Hepatocyte (in vitro differentiated cells): ENCODE results near the gene PTTG1. TPM values are rescaled to one million over a fixed set of nuclear protein-coding genes. Genes with fewer than 3 reads are reported as not detected.

Experiments used
- DNase-seq: peaks from one replicate; pipeline ENCODE4 v3.0.0-alpha.2; 2016; ENCODE audit warnings: low spot score
- H2AFZ ChIP-seq: fragments of 200-600 bp; sonication (generic); 2 replicates; pipeline ENCODE4 v1.6.0; 2016; ENCODE audit warnings: antibody characterized with exemption, mild to moderate bottlenecking
- H3K27ac ChIP-seq: fragments of 200-600 bp; sonication (generic); 2 replicates; pipeline ENCODE4 v1.5.1; 2016; ENCODE audit warnings: mild to moderate bottlenecking
- H3K27me3 ChIP-seq: fragments of 200-600 bp; sonication (generic); 2 replicates; pipeline ENCODE4 v1.6.1; 2016
- H3K36me3 ChIP-seq: fragments of 200-600 bp; sonication (generic); replicated peaks from 2 replicates; pipeline ENCODE4 v1.5.1; 2016; ENCODE audit warnings: low read depth; ENCODE audit not compliant: insufficient read depth
- H3K4me1 ChIP-seq: fragments of 200-600 bp; sonication (generic); 2 replicates; pipeline ENCODE4 v1.5.1; 2016; ENCODE audit warnings: mild to moderate bottlenecking, moderate library complexity; ENCODE audit not compliant: insufficient read depth
- H3K4me2 ChIP-seq: fragments of 200-600 bp; sonication (generic); 2 replicates; pipeline ENCODE4 v1.6.0; 2016
- H3K4me3 ChIP-seq: fragments of 200-600 bp; sonication (generic); 2 replicates; pipeline ENCODE4 v1.5.1; 2016; ENCODE audit warnings: mild to moderate bottlenecking
- H3K79me2 ChIP-seq: fragments of 200-600 bp; sonication (generic); 2 replicates; pipeline ENCODE4 v1.6.0; 2017; ENCODE audit warnings: mild to moderate bottlenecking
- H3K9me2 ChIP-seq: fragments of 200-600 bp; sonication (generic); replicated peaks from 2 replicates; pipeline ENCODE4 v1.6.0; 2017; ENCODE audit warnings: mild to moderate bottlenecking; ENCODE audit not compliant: insufficient read depth
- H3K9me3 ChIP-seq: fragments of 200-600 bp; sonication (generic); 2 replicates; pipeline ENCODE4 v1.5.1; 2016; ENCODE audit warnings: low read depth, mild to moderate bottlenecking
- H4K20me1 ChIP-seq: fragments of 200-600 bp; sonication (generic); 2 replicates; pipeline ENCODE4 v1.6.0; 2016; ENCODE audit warnings: mild to moderate bottlenecking; ENCODE audit not compliant: insufficient read depth, poor library complexity, severe bottlenecking
- EZH2 ChIP-seq: fragments of 200-600 bp; sonication (generic); IDR thresholded peaks from 2 replicates; pipeline ENCODE4 v1.6.1; 2016; ENCODE audit warnings: antibody characterized with exemption, mild to moderate bottlenecking, borderline replicate concordance
- EZH2phosphoT487 ChIP-seq: fragments of 200-600 bp; sonication (generic); IDR thresholded peaks from one replicate; pipeline ENCODE4 v1.6.1; 2018; ENCODE audit warnings: antibody characterized with exemption, mild to moderate bottlenecking, low read depth, moderate library complexity; ENCODE audit not compliant: unreplicated experiment, severe bottlenecking
- WGBS: methylation state at CpG from one replicate; pipeline ENCODE4 v1.1.6; 2016; ENCODE audit warnings: low lambda C conversion rate; ENCODE audit errors: missing lambda C conversion rate; 5-methylcytosine and 5-hydroxymethylcytosine counted together
- polyA plus RNA-seq: library from polyadenylated mRNA; unstranded; fragments of >200 nt; fragmentation: Nextera tagmentation; extraction: Ambion mirVana; gene quantifications from 2 replicates; pipeline ENCODE4 v1.2.1, GENCODE V29; 2016
- total RNA-seq: library from RNA; depleted of rRNA; stranded (reverse); fragments of >200 nt; gene quantifications from 2 replicates; pipeline ENCODE4 v1.2.3, GENCODE V29; 2014
- TF ChIP-seq, protein P1 (sequence below): fragments of 200-600 bp; sonication (generic); IDR thresholded peaks from 2 replicates; pipeline ENCODE4 v1.5.1; 2016; ENCODE audit warnings: antibody characterized with exemption, mild to moderate bottlenecking; ENCODE audit not compliant: poor library complexity

Gene PTTG1
- total and polyA plus RNA-seq, 2 experiments from 2014 or later, result 18.8 to 49.2 TPM

DNA sequence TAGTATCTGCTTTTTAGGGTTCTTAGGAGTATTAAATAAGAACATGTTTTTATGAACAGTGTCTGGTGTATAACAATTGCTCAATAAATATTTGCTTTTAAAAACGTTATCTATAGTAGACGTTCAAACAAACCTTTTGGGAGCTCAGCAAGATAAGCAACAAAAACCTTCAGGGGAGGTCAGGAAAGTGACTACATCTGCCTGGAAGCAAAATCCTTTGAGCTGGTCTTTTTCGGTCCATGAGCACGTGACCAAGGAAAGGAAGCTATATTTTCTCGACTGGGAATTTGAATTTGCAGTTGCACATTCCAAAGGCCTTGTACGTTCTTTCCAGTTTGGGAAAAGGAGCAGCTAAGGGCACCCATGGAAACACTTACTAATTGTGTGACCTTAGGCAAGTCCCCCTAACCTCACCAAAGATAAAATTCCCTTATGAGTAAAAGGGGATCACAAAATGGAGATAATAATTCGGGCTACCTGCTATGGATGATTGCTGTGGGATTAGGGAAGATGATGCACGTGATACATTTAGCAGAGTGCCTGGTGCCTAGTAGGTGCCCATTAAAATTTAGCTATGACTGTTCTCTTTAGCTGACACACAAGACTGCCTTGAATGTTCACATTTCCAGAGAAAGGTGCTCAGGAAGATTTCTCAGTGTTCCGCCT lies 45.4 kb downstream of the PTTG1 start:
- Histone ChIP-seq H4K20me1 (no peaks in the 10 kb centered on the region), H3K36me3 (no peaks in the 10 kb centered on the region), H3K27ac (peak overlapping the region; percentile 68), H3K4me3 (no peak overlapping the region), H3K9me3 (no peaks in the 10 kb centered on the region), H3K9me2 (no peaks in the 10 kb centered on the region), H2AFZ (peak overlapping the region; percentile 0), H3K4me2 (peak overlapping the region; percentile 53), H3K27me3 (no peaks in the 10 kb centered on the region), H3K79me2 (no peaks in the 10 kb centered on the region), H3K4me1 (peaks cover 44% of the 10 kb centered on the region)
- 16% methylated on average over 9 of the region's 9 CpGs for WGBS
- TF ChIP-seq EZH2phosphoT487 (no peak), EZH2 (no peak)
- TF ChIP-seq, protein P1, sequence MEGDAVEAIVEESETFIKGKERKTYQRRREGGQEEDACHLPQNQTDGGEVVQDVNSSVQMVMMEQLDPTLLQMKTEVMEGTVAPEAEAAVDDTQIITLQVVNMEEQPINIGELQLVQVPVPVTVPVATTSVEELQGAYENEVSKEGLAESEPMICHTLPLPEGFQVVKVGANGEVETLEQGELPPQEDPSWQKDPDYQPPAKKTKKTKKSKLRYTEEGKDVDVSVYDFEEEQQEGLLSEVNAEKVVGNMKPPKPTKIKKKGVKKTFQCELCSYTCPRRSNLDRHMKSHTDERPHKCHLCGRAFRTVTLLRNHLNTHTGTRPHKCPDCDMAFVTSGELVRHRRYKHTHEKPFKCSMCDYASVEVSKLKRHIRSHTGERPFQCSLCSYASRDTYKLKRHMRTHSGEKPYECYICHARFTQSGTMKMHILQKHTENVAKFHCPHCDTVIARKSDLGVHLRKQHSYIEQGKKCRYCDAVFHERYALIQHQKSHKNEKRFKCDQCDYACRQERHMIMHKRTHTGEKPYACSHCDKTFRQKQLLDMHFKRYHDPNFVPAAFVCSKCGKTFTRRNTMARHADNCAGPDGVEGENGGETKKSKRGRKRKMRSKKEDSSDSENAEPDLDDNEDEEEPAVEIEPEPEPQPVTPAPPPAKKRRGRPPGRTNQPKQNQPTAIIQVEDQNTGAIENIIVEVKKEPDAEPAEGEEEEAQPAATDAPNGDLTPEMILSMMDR, result no peak
- DNase-seq, result peak; percentile 22

DNA sequence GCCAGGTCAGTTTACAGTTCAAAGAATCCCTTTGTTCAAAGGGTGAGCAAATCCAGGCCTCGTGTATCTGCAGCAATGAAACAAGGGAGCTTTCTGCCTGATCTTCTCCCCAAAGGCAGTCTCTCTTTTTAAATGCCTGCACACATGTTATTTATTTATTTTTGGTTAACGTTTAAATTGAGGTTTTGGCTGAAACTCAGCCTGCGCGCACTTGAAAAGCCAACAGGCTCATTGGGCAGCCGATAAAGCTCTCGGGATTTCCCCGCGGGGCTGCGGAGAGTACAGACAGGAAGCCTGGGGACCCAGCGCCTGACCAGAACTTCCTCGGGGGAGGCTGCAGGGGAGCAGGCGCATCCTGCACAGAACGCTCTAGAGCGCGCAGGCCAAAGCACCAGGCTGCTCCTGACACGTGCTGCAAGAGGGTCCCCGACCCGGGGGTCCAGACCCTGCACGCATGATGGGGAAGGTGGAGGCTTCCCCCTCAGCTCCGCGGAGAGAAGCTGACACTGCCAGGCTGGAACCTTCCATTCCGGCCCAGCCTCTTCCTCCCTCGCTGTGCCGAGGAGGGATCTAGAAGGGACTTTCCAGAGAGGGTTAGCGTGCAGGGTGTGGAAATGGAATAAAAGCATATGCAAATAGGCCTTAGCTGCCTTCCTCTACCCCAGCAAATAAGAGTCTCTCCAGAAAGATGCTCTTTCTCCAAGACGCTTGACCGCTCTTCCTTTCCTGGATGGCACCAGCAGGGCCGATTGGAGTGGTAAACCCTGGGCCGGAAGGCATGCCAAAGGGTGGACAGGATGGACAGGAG lies 46.1 kb downstream of the PTTG1 start:
- peak; percentile 77 for DNase-seq

GRCh38 chr5:160468363-160468975 lies 46.8 kb downstream of the PTTG1 start:
- 93% methylated on average over 3 of the region's 3 CpGs for WGBS
- Histone ChIP-seq H3K27ac (peak overlapping the region; percentile 68), H3K9me3 (no peaks in the 10 kb centered on the region), H3K79me2 (no peaks in the 10 kb centered on the region), H3K4me2 (peak overlapping the region; percentile 53), H3K4me3 (no peak overlapping the region), H3K27me3 (no peaks in the 10 kb centered on the region), H3K36me3 (no peaks in the 10 kb centered on the region), H3K4me1 (peaks cover 42% of the 10 kb centered on the region), H4K20me1 (no peaks in the 10 kb centered on the region), H2AFZ (no peak overlapping the region), H3K9me2 (no peaks in the 10 kb centered on the region)
- no peak for DNase-seq
- TF ChIP-seq, protein P1, result no peak
- TF ChIP-seq EZH2, result no peak
- TF ChIP-seq EZH2phosphoT487, result no peak

More for the DNA sequence above, 46.1 kb downstream of the PTTG1 start:
- H3K27ac ChIP-seq, result peak overlapping the region; percentile 68
- H3K79me2 ChIP-seq, result no peaks in the 10 kb centered on the region
- TF ChIP-seq EZH2, result no peak
- no peak overlapping the region for H3K4me3 ChIP-seq
- H3K27me3 ChIP-seq, result no peaks in the 10 kb centered on the region
- peak overlapping the region; percentile 53 for H3K4me2 ChIP-seq
- H4K20me1 ChIP-seq, result no peaks in the 10 kb centered on the region
- H3K36me3 ChIP-seq, result no peaks in the 10 kb centered on the region
- H3K9me3 ChIP-seq, result no peaks in the 10 kb centered on the region
- peaks cover 44% of the 10 kb centered on the region for H3K4me1 ChIP-seq
- H2AFZ ChIP-seq, result peak overlapping the region; percentile 0
- H3K9me2 ChIP-seq, result no peaks in the 10 kb centered on the region
- WGBS, result 36% methylated on average over 29 of the region's 29 CpGs
